ENCODE measurements around the gene OR9A4. TPM values are rescaled to one million over a fixed set of nuclear protein-coding genes. Genes with fewer than 3 reads are reported as not detected.
A peak's percentile ranks its signal among the peaks of the same experiment; 100 is the strongest.

The OR9A4 gene, protein sequence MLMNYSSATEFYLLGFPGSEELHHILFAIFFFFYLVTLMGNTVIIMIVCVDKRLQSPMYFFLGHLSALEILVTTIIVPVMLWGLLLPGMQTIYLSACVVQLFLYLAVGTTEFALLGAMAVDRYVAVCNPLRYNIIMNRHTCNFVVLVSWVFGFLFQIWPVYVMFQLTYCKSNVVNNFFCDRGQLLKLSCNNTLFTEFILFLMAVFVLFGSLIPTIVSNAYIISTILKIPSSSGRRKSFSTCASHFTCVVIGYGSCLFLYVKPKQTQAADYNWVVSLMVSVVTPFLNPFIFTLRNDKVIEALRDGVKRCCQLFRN
- total RNA-seq (2021; ENCODE audit: unreplicated experiment) (not detected), Bru-seq, nascent RNA (percentile 34 among the genes with signal in this experiment), BruChase-seq, experiment 1, labeled RNA remaining after a 6-hour chase (percentile 82 among the genes with signal in this experiment), BruChase-seq, experiment 2, labeled RNA remaining after a 2-hour chase (percentile 60 among the genes with signal in this experiment)
- polyA plus RNA-seq (2012) = not detected in 2 replicates
- long read RNA-seq = 0 reads

DNA sequence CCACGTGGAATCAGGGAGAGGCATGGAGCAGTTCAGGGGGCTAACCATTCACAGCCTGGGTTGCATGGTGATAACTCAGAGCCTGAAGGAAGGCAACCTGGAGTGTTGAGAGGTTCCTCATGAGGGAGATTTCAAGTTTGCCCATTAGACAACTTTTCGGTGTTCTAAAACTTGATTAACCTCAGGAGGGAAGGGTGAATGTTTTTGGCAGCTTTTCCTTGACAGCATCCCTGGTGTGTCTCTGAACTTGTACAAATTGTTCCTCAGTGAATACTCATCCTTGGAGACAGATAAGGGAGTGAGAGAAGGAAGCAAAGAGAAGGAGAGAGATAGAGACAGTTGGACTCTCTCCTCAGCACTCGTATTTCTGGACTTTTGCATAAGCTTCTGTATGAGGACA, at the start of gene OR9A4:
TSS of gene OR9A4 (plus strand) at position 301 of the 400 bp plus-strand sequence. CDS start 2,477 bp downstream, outside the sequence.
- Histone ChIP-seq H3K36me3 (ENCODE audit: control insufficient read depth in 1 of 2, insufficient read depth in 2 of 2, low read length in 2 of 2) (no peaks in the 10 kb centered on the region), H3K27ac (ENCODE audit: low read depth, low read length) (no peak within 1 kb of the TSS), H4K20me1 (ENCODE audit: insufficient read depth) (no peaks in the 10 kb centered on the region), H3K4me1 (ENCODE audit: control insufficient read depth in 1 of 2, insufficient read depth in 2 of 2, low read length in 2 of 2) (no peaks in the 10 kb centered on the region), H3K27me3 (ENCODE audit: insufficient read depth, low read length) (no peaks in the 10 kb centered on the region), H3K79me2 (ENCODE audit: insufficient read depth, low read length) (no peaks in the 10 kb centered on the region), H3K4me3 (replicated peaks in 1 of 2; ENCODE audit: low read depth in 1 of 2, low read length in 2 of 2) (no peak within 1 kb of the TSS), H3K9me3 (ENCODE audit: control insufficient read depth in 1 of 2, insufficient read depth in 1 of 2, low read depth in 1 of 2, low read length in 2 of 2) (no peaks in the 10 kb centered on the region), H3K9ac (ENCODE audit: low read length) (no peak within 1 kb of the TSS), H3K9me2 (ENCODE audit: insufficient read depth) (no peaks in the 10 kb centered on the region), H2AFZ (ENCODE audit: low read depth, low read length, poor library complexity, severe bottlenecking) (no peak within 1 kb of the TSS), H3K4me2 (ENCODE audit: low read length) (no peak within 1 kb of the TSS)
- ChIA-PET CTCF (no interaction called here), RAD21 (ENCODE audit: low non-redundant PET in 1 of 2, low total read pairs in 2 of 2, uncharacterized antibody in 2 of 2, unreplicated experiment in 2 of 2) (no interaction called here), POLR2A (no interaction called here)
- no peak for ATAC-seq
- BruUV-seq (replicated peaks) = no TSS peak
- no peak for DNase-seq (ENCODE audit: low read depth, low spot score)
- intact Hi-C loops (cut with micrococcal nuclease) = no loop called here
- no peak for TF ChIP-seq FOSL1 (IDR thresholded peaks at IDR 0.05; ENCODE audit: low read depth)
- TF ChIP-seq POLR2A (IDR thresholded peaks at IDR 0.05; ENCODE audit: borderline replicate concordance, extremely low read depth, insufficient read depth, insufficient read length) = no peak
- no peak for TF ChIP-seq ZNF274 (IDR thresholded peaks at IDR 0.05; ENCODE audit: low read depth, low read length)
- TF ChIP-seq SP1 (IDR thresholded peaks at IDR 0.05; ENCODE audit: low read depth) = no peak
- TF ChIP-seq TCF7L2 (IDR thresholded peaks at IDR 0.05; ENCODE audit: borderline replicate concordance, extremely low read depth, insufficient read depth, insufficient read length) = no peak
- TF ChIP-seq ZFX (IDR thresholded peaks at IDR 0.05) = no peak
- TF ChIP-seq POLR2AphosphoS5 (IDR thresholded peaks at IDR 0.05; ENCODE audit: low read depth, low read length) = no peak
- TF ChIP-seq SIN3A (IDR thresholded peaks at IDR 0.05; ENCODE audit: low read depth) = no peak
- TF ChIP-seq, protein P1, sequence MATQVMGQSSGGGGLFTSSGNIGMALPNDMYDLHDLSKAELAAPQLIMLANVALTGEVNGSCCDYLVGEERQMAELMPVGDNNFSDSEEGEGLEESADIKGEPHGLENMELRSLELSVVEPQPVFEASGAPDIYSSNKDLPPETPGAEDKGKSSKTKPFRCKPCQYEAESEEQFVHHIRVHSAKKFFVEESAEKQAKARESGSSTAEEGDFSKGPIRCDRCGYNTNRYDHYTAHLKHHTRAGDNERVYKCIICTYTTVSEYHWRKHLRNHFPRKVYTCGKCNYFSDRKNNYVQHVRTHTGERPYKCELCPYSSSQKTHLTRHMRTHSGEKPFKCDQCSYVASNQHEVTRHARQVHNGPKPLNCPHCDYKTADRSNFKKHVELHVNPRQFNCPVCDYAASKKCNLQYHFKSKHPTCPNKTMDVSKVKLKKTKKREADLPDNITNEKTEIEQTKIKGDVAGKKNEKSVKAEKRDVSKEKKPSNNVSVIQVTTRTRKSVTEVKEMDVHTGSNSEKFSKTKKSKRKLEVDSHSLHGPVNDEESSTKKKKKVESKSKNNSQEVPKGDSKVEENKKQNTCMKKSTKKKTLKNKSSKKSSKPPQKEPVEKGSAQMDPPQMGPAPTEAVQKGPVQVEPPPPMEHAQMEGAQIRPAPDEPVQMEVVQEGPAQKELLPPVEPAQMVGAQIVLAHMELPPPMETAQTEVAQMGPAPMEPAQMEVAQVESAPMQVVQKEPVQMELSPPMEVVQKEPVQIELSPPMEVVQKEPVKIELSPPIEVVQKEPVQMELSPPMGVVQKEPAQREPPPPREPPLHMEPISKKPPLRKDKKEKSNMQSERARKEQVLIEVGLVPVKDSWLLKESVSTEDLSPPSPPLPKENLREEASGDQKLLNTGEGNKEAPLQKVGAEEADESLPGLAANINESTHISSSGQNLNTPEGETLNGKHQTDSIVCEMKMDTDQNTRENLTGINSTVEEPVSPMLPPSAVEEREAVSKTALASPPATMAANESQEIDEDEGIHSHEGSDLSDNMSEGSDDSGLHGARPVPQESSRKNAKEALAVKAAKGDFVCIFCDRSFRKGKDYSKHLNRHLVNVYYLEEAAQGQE (IDR thresholded peaks at IDR 0.05; ENCODE audit: low read depth) = no peak
- TF ChIP-seq EZH2phosphoT487 (IDR thresholded peaks at IDR 0.05; ENCODE audit: borderline replicate concordance) = no peak
- no peak for TF ChIP-seq CEBPB (IDR thresholded peaks at IDR 0.05; ENCODE audit: low read depth)
- TF ChIP-seq, protein P2, sequence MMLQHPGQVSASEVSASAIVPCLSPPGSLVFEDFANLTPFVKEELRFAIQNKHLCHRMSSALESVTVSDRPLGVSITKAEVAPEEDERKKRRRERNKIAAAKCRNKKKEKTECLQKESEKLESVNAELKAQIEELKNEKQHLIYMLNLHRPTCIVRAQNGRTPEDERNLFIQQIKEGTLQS (IDR thresholded peaks at IDR 0.05) = no peak
- TF ChIP-seq, protein P3, sequence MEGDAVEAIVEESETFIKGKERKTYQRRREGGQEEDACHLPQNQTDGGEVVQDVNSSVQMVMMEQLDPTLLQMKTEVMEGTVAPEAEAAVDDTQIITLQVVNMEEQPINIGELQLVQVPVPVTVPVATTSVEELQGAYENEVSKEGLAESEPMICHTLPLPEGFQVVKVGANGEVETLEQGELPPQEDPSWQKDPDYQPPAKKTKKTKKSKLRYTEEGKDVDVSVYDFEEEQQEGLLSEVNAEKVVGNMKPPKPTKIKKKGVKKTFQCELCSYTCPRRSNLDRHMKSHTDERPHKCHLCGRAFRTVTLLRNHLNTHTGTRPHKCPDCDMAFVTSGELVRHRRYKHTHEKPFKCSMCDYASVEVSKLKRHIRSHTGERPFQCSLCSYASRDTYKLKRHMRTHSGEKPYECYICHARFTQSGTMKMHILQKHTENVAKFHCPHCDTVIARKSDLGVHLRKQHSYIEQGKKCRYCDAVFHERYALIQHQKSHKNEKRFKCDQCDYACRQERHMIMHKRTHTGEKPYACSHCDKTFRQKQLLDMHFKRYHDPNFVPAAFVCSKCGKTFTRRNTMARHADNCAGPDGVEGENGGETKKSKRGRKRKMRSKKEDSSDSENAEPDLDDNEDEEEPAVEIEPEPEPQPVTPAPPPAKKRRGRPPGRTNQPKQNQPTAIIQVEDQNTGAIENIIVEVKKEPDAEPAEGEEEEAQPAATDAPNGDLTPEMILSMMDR (IDR thresholded peaks at IDR 0.05 in 2 of 3, conservative IDR thresholded peaks at IDR 0.05 in 1 of 3; ENCODE audit: borderline replicate concordance in 1 of 3, insufficient read depth in 1 of 3, low read depth in 2 of 3, low read length in 2 of 3) = no peak
- TF ChIP-seq YY1 (IDR thresholded peaks at IDR 0.05; ENCODE audit: extremely low read depth, insufficient replicate concordance, low read depth, low read length) = no peak
- TF ChIP-seq RAD21 (IDR thresholded peaks at IDR 0.05; ENCODE audit: low read depth) = no peak
- no peak for TF ChIP-seq JUND (IDR thresholded peaks at IDR 0.05)
- TF ChIP-seq, protein P4, sequence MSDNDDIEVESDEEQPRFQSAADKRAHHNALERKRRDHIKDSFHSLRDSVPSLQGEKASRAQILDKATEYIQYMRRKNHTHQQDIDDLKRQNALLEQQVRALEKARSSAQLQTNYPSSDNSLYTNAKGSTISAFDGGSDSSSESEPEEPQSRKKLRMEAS (IDR thresholded peaks at IDR 0.05) = no peak
- TF ChIP-seq, protein P5, sequence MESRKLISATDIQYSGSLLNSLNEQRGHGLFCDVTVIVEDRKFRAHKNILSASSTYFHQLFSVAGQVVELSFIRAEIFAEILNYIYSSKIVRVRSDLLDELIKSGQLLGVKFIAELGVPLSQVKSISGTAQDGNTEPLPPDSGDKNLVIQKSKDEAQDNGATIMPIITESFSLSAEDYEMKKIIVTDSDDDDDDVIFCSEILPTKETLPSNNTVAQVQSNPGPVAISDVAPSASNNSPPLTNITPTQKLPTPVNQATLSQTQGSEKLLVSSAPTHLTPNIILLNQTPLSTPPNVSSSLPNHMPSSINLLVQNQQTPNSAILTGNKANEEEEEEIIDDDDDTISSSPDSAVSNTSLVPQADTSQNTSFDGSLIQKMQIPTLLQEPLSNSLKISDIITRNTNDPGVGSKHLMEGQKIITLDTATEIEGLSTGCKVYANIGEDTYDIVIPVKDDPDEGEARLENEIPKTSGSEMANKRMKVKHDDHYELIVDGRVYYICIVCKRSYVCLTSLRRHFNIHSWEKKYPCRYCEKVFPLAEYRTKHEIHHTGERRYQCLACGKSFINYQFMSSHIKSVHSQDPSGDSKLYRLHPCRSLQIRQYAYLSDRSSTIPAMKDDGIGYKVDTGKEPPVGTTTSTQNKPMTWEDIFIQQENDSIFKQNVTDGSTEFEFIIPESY (IDR thresholded peaks at IDR 0.05; ENCODE audit: extremely low read depth, insufficient replicate concordance, low read length) = no peak
